Hematopoietic multipotent progenitor cell (in vitro differentiated cells): ENCODE results near the gene RAB3GAP1. TPM values are rescaled to one million over a fixed set of nuclear protein-coding genes. Genes with fewer than 3 reads are reported as not detected.
"Not testable (repeated sequence)": the region's sequence is repeated elsewhere in the genome, so short reads cannot be mapped to it uniquely, and the experiment has no call there.

Experiments used
- DNase-seq, 3 donors: peaks; one replicate each; pipeline ENCODE4 v3.0.0-alpha.2; 2011 to 2015; ENCODE audit warnings: low read depth in 2 of 3, low spot score in 2 of 3
- total RNA-seq: library from RNA; depleted of rRNA; stranded (reverse); fragments of >200 nt; gene quantifications from one replicate; pipeline ENCODE4 v1.2.3, GENCODE V29; 2012

The RAB3GAP1 gene
- 21.5 TPM for total RNA-seq

DNA sequence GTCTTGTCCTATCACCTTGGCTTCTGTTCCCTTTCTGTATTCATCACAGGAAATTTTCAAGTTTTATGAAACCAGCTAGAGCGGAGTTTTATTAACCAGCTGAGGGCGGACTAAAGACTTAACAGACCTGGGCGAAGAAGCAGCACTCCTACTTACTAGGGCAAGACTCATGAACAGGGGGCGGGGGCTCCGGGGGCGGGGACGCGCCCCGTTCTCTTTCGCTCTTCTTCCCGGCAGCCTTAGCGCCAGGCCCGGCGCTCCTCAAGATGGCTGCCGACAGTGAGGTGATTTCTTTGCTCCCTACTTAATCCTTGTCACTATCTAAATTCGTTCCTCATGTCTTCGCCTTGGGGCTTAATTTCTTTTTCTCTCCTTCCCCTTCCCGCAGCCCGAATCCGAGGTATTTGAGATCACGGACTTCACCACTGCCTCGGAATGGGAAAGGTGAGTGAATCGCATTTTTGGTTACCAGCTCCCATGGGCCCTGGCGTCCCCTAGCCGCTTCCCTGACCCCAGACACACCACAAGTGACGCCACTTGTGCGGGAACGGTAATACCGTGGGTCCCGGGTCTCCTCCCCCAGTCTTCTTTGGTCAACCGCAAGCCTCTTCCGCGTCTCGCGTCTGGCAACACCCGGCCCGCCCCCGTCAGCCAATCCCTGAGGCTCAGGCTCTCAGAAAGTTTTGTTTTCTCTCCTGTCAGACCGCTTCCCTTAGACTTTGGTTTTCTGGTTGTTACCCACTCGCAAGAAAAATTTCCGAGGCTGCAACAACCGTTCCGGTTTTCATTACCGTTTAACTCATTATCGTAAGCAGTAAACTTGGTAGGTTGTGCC lies at the start of gene RAB3GAP1:
TSS of gene RAB3GAP1 (plus strand) at position 251 of the 835 bp plus-strand sequence. CDS start at position 267, 16 bp downstream.
- DNase-seq: peak; percentile 84 to 93 (median 90)

GRCh38 chr2:135002836-135003235 lies 49.3 kb upstream of the RAB3GAP1 start:
- no peak for DNase-seq

DNA sequence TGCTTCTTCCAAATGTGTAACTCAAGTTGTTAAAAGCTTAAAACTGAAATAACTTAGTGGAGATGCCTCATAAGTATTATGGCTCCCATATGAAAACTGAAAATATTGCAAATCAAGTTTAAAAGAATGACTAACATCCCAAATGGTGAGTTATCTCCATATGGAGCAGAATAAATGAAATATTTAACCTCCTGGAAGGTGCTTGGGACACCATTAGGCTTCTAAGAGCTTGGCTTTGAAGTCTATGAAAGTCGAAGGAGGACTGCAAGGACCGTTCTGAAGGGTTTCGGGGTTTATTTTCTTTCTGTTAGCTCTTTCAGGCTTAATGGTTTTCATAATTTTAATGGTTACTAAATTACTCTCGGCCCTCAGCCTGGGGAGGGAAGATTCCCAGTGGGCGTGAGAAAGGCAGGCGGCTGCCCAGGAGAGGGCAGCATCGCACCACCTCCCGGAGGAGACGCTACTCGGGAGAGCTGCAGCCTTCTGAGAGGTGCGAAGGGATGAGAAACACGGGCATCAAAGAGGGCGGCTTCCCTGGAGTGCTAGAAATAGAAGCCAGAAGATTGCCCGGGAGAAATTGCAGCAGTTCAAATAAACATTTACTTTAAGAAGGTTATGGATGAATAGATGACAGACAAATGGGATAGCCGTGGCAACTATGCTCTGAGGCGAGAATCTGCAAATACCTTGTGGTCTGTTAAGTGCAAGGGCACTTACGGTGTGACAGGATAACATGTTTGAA lies 47.9 kb upstream of the RAB3GAP1 start:
- DNase-seq: peak; percentile 41 to 76 (median 55)

DNA sequence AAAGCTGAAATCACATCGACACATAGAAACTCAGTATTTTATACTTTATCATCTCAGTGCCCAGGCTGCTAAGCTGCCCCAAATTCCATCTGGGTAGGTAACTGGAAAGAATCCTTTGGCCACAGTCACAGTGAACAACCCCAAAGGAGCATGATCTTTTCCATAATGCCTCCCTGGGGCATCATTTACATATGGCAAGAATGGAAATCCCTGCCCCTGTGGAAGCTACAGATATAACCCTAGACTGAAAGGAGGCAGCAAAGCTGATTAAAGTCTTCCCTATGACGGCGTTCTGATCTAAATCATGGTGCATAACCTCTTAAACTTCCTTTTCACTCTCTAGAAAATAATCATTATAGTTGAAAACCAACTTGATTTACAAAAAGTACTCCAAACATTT lies 46.3 kb upstream of the RAB3GAP1 start:
- DNase-seq: no peak

- no peak for DNase-seq
Measured at GRCh38 chr2:135009339-135009738, 42.8 kb upstream of the RAB3GAP1 start.

- DNase-seq: no peak
Measured at GRCh38 chr2:135010200-135010942, 41.7 kb upstream of the RAB3GAP1 start.

DNA sequence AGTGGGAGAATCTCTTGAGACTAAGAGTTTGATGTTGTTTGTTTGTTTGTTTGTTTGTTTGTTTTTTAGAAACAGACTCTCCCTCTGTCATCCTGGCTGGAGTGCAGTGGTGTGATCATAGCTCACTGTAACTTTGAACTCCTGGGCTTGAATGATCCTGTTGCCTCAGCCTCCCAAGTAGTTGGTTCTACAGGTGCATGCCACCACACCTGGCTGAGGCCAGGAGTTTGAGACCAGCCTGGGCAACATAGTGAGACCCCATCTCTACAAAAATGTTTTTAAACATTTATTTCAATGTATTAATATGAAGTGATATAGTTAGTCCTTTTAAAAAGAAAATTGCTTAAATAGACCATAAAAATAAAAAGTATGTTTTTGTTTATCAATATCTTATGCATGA lies 40.5 kb upstream of the RAB3GAP1 start:
- no peak for DNase-seq

DNA sequence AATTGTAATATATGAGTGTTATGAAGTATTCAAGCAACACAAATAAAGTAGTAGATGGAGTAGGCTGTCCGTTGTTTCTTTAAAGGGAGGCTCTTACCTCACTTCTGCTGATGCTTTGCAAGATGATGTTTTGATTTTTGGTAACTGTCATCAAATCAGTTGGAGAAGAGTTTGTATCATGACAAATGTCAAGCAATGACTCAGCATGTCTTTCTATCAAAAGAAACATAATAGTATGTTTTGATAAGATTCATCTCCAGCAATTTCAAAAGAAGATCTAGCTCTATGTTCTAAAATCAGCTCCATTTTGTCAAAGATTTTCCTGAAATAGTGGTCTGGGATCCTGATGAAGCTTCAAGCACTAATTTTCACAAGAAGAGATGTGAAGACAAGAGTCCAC lies 30.5 kb upstream of the RAB3GAP1 start:
- no peak for DNase-seq

- no peak for DNase-seq
Measured at GRCh38 chr2:135022952-135023880, 28.9 kb upstream of the RAB3GAP1 start.

DNA sequence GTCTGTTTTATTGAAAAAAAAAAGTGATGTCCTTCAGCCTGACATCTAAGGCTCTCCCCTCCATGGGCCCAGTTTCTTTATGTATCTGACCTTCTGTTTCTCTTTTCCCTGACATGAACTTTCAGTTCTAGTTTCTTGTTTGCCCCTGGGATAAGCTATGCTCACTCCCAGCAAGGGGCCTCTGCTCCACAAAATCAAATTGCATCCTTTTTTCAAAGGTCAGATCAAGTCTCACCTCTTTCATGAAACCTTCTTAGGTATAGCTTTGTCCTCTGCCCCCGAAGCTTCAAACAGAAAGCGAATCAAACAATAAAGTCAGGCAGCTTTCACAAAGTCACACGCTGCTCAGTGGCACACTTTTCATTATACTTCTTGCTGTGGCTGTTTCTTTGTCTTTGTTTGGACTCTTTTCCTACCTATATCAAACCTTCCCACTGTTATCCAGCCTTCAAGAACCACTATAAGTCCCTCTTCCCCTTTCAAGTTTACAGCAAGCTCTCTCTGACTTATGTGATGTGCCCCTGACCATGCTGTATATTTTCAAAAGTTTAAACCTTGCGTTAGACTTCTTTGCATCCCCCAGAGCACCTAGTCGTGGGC lies 28.1 kb upstream of the RAB3GAP1 start:
- DNase-seq: no peak

DNA sequence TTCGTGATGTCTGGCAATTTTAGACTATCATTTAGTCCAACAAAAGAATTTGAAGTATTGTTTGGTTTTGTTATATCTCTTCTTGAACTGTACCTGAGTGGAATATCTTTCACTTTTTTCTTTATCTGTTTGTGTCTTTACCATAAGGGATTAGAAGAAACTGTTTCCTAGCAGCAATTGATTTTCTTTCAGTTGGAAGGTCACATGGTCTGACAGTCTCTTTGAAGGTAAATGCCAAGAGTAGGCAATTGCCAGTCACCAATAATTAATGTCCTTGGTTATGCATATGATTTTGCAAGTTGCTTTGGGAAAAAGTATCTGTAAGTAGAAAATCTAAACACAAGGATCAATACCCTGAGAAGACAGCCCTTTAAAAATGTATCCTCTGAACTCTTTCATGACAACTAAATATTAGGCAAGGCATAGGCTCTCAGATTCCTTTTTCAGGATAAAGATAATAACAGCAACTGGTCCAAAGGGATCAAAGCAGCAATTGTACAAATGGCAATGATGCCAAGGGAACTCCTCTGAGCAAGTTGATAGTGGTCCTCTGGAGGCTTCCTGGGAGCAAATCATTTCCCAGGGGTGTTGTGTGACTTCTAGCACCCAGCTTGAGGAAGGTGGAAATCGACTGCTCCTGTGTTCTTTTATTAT lies 22.5 kb upstream of the RAB3GAP1 start:
- no peak for DNase-seq

DNA sequence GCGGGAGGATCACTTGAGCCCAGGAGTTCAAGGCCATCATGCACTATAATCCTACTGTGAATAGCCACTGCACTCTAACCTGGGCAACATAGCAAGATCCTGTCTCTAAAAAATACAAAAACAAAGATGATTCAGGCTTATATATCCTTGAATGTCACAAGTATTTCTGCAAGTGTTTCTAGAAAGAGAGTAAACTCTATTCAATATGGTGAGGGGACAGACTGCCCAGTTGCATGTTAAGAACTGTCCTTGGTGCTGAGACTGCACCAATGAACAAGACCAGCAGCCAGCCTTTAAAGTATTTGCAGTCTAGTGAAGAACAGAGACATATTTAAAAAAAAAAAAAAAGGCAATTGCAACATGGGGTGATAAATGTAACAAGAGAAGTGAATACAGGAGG lies 21.3 kb upstream of the RAB3GAP1 start:
- peak in 2 of 3 donors; percentile 7 to 47 for DNase-seq

DNA sequence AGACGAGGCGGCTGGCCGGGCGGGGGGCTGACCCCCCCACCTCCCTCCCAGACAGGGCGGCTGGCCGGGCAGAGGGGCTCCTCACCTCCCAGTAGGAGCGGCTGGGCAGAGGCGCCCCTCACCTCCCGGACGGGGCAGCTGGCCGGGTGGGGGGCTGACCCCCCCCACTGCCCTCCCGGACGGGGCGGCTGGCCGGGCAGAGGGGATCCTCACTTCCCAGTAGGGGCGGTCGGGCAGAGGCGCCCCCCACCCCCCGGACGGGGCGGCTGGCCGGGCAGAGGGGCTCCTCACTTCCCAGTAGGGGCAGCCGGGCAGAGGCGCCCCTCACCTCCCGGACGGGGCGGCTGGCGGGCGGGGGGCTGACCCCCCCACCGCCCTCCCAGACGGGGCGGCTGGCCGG lies 18.9 kb upstream of the RAB3GAP1 start:
- not testable (repeated sequence) for DNase-seq

- DNase-seq: no peak
Measured at GRCh38 chr2:135037831-135038230, 14.3 kb upstream of the RAB3GAP1 start.

- peak in 1 of 3 donors; percentile 4 for DNase-seq
Measured at GRCh38 chr2:135043345-135043744, 8.7 kb upstream of the RAB3GAP1 start.

DNA sequence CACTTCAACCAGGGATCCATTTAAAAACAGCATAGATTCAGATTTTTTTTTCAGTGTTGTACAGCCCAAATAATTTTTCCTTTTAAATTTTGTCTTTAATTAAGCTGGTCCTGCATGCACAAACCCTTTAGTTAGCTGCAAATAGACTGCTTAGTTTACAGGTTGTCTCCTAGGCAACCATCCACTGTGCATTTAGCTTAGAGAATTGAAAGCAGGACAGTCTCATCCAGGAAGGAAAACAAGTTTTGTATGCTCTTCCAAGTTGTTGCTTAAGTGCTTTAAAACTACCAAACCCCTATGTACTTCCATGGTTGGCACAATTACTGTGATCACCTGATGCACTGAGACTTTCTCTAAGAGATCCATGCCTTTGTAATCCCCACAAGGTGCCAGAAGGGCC lies 4.8 kb upstream of the RAB3GAP1 start, which contains the start of gene MAP3K19:
TSS of gene MAP3K19 (minus strand) at position 148 of the 400 bp plus-strand sequence. CDS start 22,800 bp downstream, outside the sequence.
- no peak for DNase-seq

DNA sequence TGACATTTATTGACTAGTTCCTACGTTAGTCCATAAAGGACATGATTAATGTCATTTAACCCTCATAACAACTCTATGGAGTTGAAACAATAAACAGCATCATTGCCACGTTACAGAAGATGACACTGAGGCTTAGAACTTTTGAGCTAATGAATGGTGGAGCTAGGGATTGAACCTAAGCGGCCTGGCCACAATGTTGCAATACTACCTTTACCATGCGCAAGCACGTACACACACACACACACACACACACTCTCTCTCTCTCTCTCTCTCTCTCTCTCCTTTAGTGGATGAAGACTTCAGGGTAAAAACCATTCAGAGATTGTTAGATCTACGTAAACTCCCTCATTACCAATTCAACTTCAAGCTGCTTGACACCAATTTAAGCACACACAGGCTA lies 4.0 kb upstream of the RAB3GAP1 start:
- no peak for DNase-seq

DNA sequence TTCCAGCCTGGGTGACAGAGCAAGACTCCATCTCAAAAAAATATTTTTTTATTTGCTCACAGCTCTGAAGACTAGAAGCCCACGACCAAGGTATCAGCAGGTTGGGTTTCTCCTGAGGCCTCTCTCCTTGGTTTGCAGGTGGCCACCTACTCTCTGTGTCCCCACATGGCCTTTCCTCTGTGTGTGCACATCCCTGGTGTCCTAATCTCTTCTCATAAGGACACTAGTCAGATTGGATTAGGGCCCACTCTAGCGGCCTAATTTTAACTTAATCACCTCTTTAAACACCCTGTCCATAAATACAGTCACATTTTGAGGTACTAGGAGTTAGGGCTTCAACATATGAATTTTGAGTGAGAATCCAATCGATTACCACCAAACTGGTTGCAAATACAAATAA lies 2.0 kb upstream of the RAB3GAP1 start:
- DNase-seq: no peak

GRCh38 chr2:135050684-135051083 lies 1.4 kb upstream of the RAB3GAP1 start:
- no peak for DNase-seq
